Right ventricle myocardium inferior (tissue), 1 donor: ENCODE data around the gene IL5RA. TPM values are rescaled to one million over a fixed set of nuclear protein-coding genes. Genes with fewer than 3 reads are reported as not detected.

Experiments used
- total RNA-seq: library from RNA; stranded (reverse); fragmentation: NEBNext Ultra II Directional; extraction: Animal tissue kit (Norgen Biotek cat#: 25700); gene quantifications from one replicate; pipeline ENCODE4 v1.2.1, GENCODE V29; 2021
- donor health status: DM: no; HTN: yes; CAD: no; lungs with severe emphysema.

Gene IL5RA
- total RNA-seq, 1 donor from 2014 or later: 0.65 TPM

Other genes starting within 250 kb of the IL5RA start
- gene TRNT1, start 16.6 kb upstream of the IL5RA start, total RNA-seq: 11.2 TPM
- 46.6 TPM for gene CRBN, start 69.3 kb upstream of the IL5RA start, total RNA-seq